GM12873 (cell line): ENCODE data around the gene PITPNC1.

Experiments used
- TF ChIP-seq, protein P1 (sequence below): IDR thresholded peaks from 2 replicates; pipeline ENCODE4 v1.5.1; 2012; ENCODE audit warnings: low read depth, mild to moderate bottlenecking, moderate library complexity, low read length, control low read depth; ENCODE audit not compliant: insufficient read depth; ENCODE audit errors: missing control alignments

Gene PITPNC1

DNA sequence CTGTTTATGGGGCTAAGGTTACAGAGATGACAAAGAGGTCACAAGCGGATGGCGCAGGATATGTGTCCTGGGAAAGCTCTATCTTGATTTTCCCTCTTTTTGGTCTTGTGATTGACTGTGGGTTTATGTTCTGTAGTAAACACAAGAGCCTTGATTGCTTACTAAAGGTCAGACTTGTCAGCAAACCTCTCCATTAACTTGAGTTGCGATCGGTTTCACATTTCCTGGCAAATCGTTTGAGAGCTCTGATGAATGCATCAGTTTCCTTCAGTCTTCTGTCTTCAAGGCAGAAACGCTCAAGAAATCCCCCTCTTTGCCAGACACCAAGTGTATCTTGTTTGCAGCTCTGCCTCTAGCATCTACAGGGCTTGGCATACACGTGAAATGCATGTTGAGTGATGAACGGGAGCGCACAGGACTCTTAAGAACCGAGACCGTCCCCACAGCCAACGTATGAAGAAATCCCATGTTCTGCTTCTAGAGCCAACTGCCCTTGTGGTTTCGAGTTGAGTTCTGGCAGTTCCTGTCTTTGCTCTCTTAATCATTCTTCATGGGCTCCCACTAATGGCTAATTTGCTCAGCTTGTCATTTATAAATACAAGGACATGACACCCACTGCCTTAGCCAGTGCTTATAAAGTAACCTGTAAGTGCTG lies 143.3 kb downstream of the PITPNC1 start:
- TF ChIP-seq, protein P1, sequence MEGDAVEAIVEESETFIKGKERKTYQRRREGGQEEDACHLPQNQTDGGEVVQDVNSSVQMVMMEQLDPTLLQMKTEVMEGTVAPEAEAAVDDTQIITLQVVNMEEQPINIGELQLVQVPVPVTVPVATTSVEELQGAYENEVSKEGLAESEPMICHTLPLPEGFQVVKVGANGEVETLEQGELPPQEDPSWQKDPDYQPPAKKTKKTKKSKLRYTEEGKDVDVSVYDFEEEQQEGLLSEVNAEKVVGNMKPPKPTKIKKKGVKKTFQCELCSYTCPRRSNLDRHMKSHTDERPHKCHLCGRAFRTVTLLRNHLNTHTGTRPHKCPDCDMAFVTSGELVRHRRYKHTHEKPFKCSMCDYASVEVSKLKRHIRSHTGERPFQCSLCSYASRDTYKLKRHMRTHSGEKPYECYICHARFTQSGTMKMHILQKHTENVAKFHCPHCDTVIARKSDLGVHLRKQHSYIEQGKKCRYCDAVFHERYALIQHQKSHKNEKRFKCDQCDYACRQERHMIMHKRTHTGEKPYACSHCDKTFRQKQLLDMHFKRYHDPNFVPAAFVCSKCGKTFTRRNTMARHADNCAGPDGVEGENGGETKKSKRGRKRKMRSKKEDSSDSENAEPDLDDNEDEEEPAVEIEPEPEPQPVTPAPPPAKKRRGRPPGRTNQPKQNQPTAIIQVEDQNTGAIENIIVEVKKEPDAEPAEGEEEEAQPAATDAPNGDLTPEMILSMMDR: no peak

DNA sequence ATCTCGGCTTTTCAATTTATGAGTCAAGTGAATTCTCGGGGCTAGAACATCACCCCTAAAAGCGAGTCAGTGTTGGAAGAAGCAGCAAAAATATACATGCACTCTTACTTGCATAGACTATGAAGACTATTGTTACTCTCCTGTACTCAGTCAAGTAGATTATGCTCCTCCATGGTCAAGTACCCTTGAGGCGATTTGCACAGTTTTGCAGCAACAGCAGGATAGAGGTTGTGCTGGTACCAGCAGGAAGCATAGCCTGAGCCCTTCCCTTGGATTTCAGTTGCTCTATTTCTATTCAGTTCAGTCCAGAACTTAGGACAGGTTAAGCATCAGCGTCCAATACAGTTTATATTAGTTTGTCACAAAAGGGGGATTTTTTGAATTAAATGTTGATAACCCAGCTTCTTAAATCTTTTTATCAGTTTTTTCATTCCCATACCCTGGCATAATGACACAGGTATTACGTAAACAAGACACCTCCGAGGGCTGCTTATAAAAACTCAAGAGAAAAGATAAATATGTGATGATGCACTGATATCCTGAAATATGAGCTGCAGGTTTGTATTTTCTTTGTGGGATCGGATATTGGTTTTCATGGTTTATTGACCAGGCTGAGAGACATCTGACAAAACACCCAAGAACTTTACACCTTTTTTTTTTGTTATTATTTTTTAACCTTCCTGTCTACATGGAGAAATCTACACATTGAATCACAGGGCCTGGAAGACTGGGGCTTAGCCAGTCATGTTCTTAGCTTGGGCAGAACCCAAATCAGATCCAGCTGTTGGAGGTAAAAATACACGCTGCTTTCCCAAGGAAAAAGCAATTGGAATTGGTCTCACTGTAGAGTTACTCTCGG lies 144.1 kb downstream of the PITPNC1 start:
- TF ChIP-seq, protein P1: no peak

DNA sequence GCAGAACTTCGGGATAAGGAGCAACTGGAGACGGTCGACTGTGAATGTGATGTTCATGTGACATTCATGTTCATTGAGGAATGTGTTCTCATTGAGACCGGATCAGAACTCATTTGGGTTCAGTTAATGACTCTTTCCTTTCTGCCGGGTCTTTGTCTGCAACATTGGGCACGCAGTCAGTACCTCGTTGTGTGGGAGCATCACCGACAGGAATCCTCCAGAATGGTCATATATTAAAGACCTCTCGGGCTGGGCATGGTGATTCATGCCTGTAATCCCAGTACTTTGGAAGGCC lies 144.6 kb downstream of the PITPNC1 start:
- TF ChIP-seq, protein P1: no peak

DNA sequence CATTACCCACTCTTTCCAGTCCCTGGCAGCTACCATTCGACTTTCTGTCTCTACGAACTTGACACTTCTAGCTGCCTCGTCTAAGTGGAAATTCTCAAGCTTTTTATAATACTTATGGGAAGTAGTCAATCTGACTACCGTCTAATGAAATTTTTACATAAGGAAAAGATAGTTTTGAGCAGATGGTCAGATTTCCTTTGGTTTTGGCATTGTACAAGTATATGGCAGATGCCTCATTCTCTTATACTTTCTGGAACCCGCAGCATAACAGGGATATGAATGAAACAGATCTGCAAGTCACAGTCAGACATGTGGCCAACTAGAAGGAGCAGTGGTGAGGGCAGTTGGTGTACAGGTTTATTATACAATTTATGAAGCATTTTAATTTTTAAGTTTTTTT lies 146.0 kb downstream of the PITPNC1 start:
- TF ChIP-seq, protein P1: no peak

DNA sequence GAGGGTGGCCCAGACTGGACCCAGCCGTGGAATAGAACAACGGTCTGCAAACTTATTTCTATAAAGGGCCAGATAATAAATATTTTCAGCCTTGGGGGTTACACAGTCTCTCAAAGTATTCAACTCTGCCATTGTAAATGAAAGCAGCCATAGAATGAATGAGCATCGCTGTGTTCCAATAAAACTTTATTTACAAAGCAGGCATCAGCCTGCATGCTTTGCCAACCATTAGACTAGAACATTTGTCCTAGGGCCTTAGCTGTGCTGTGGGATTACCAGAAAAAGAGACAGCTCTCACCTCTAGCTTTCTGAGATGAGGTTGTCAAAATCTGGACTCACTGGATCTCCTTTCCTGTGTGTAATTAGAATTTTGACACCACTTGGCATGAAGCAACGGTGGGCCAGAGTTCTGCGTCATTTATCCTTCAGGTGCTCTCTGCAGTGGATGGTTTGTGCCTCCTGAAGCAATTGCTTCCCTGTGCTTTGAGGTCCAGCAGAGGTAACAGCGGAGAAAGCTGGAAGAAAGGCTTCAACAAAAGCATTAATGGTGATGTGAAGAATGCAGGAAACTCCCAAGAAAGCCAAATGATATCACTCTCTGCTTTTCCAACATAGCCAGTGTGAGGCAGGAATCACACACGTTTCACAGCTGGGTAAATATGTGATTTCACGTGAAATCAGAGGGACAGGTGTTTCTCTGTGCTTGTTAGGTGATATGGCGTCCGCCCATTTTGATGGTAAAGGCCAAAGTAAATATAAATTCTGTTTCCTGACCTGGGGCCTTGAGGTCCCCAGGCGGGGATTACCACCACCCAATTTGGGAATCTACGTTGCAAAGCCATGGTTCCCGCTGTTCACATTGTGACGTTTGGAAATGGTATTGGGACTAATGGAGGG lies 148.4 kb downstream of the PITPNC1 start:
- TF ChIP-seq, protein P1: no peak

- TF ChIP-seq, protein P1: no peak
Observed at GRCh38 chr17:67526700-67527099, 149.6 kb downstream of the PITPNC1 start.
